ENCODE measurements around the gene MYCBP2. TPM values are rescaled to one million over a fixed set of nuclear protein-coding genes. Genes with fewer than 3 reads are reported as not detected.

Gene MYCBP2
- total RNA-seq, 1 donor from 2014 or later, result 91.6 TPM

GRCh38 chr13:77345150-77345780, 18.4 kb upstream of the MYCBP2 start:
- intact Hi-C loops (cut with DNase I), result no loop called here
- DNase-seq (no peak), ATAC-seq (peak; percentile 39 to 48)
- no peak overlapping the region for H3K27ac ChIP-seq
- H3K4me3 ChIP-seq, result no peak overlapping the region
- no peaks in the 10 kb centered on the region for H3K4me1 ChIP-seq
- TF ChIP-seq CTCF (IDR thresholded peaks at IDR 0.05), result no peak
- H3K27me3 ChIP-seq (ENCODE audit: low read depth), result no peaks in the 10 kb centered on the region
- no peaks in the 10 kb centered on the region for H3K9me3 ChIP-seq
- H3K36me3 ChIP-seq, result no peaks in the 10 kb centered on the region

GRCh38 chr13:77343841-77344240, 16.9 kb upstream of the MYCBP2 start:
- H3K27me3 ChIP-seq (ENCODE audit: low read depth), result no peaks in the 10 kb centered on the region
- intact Hi-C loops (cut with DNase I), result no loop called here
- no peaks in the 10 kb centered on the region for H3K36me3 ChIP-seq

GRCh38 chr13:77339408-77339807, 12.5 kb upstream of the MYCBP2 start:
- no peak for TF ChIP-seq CTCF (IDR thresholded peaks at IDR 0.05)
- Histone ChIP-seq H3K27ac (no peak overlapping the region), H3K4me3 (no peak overlapping the region), H3K36me3 (no peaks in the 10 kb centered on the region), H3K4me1 (no peaks in the 10 kb centered on the region), H3K9me3 (no peaks in the 10 kb centered on the region), H3K27me3 (ENCODE audit: low read depth) (no peaks in the 10 kb centered on the region)
- intact Hi-C loops (cut with DNase I), result no loop called here
- no peak for ATAC-seq
- no peak for DNase-seq

More at GRCh38 chr13:77343841-77344240, 16.9 kb upstream of the MYCBP2 start:
- H3K4me1 ChIP-seq, result no peaks in the 10 kb centered on the region
- H3K27ac ChIP-seq, result no peak overlapping the region
- TF ChIP-seq CTCF (IDR thresholded peaks at IDR 0.05), result no peak
- ATAC-seq (no peak), DNase-seq (no peak)
- H3K9me3 ChIP-seq, result no peaks in the 10 kb centered on the region
- no peak overlapping the region for H3K4me3 ChIP-seq

- Histone ChIP-seq H3K4me1 (no peaks in the 10 kb centered on the region), H3K27me3 (ENCODE audit: low read depth) (no peaks in the 10 kb centered on the region), H3K9me3 (no peaks in the 10 kb centered on the region), H3K36me3 (no peaks in the 10 kb centered on the region), H3K4me3 (no peak overlapping the region), H3K27ac (no peak overlapping the region)
- DNase-seq, result no peak
- TF ChIP-seq CTCF (IDR thresholded peaks at IDR 0.05), result no peak
- intact Hi-C loops (cut with DNase I), result no loop called here
- peak; percentile 45 to 69 for ATAC-seq
Measured at GRCh38 chr13:77338961-77339401, 12.1 kb upstream of the MYCBP2 start.

DNA sequence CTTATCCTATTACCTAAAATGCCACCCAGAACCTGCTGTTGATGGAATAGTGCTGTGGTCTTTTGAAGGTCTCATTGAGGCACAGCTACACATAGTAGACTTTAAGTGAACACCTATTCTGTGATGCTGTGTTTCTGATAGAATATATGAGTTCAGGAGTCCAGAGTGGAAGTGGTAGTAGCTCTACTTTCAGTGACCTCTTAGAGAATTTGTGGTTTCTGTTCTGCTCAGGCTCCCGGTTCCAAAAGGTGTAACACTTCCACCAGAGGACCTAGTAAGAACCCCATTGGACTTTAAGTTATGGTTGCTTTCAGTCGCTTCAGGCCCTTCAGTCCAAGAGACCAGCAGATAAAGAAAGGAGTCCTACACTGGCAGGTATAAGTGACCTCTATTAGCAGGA, 11.4 kb upstream of the MYCBP2 start:
- no peak overlapping the region for H3K27ac ChIP-seq
- H3K9me3 ChIP-seq, result no peaks in the 10 kb centered on the region
- intact Hi-C loops (cut with DNase I), result no loop called here
- H3K4me1 ChIP-seq, result no peaks in the 10 kb centered on the region
- no peaks in the 10 kb centered on the region for H3K36me3 ChIP-seq
- no peak for DNase-seq
- no peaks in the 10 kb centered on the region for H3K27me3 ChIP-seq (ENCODE audit: low read depth)
- no peak for ATAC-seq
- no peak for TF ChIP-seq CTCF (IDR thresholded peaks at IDR 0.05)
- H3K4me3 ChIP-seq, result no peak overlapping the region
